HG03280 (cell line): ENCODE results near the gene CLSTN1.

Source experiments
- ATAC-seq: cut with Tn5 transposase; IDR thresholded peaks from one replicate; pipeline ENCODE4 v1.9.1; 2021; ENCODE audit warnings: mild to moderate bottlenecking, moderate library complexity; ENCODE audit not compliant: unreplicated experiment

CLSTN1 gene

GRCh38 chr1:9688599-9688998, 135.2 kb downstream of the CLSTN1 start:
- no peak for ATAC-seq

GRCh38 chr1:9687874-9688582, 135.7 kb downstream of the CLSTN1 start:
- ATAC-seq, result no peak

- ATAC-seq, result peak; percentile 38
These were observed 136.5 kb downstream of the CLSTN1 start for GRCh38 chr1:9687120-9687873.

- no peak for ATAC-seq
These were observed 139.0 kb downstream of the CLSTN1 start for GRCh38 chr1:9684801-9685200.

- no peak for ATAC-seq
These were observed 142.9 kb downstream of the CLSTN1 start for GRCh38 chr1:9680828-9681227.

GRCh38 chr1:9680091-9680490, 143.7 kb downstream of the CLSTN1 start:
- no peak for ATAC-seq
